Subcutaneous adipose tissue (tissue), 4 donors: Measurements from ENCODE around the gene MAP2K6. TPM values are rescaled to one million over a fixed set of nuclear protein-coding genes. Genes with fewer than 3 reads are reported as not detected.

Source experiments
- total RNA-seq, 4 donors: library from RNA; depleted of rRNA; stranded (reverse); fragments of >200 nt; gene quantifications; one replicate each; pipeline ENCODE4 v1.1.0, GENCODE V29; 2016
- TF ChIP-seq, protein P1 (sequence below): fragments of 450-650 bp; IDR thresholded peaks from one replicate; pipeline ENCODE4 v1.5.1; 2016; ENCODE audit warnings: low read depth, mild to moderate bottlenecking, control low read depth, antibody characterized with exemption, moderate library complexity

The MAP2K6 gene
- total RNA-seq, 4 donors from 2014 or later: 6.0 to 13.7 (median 9.5) TPM

DNA sequence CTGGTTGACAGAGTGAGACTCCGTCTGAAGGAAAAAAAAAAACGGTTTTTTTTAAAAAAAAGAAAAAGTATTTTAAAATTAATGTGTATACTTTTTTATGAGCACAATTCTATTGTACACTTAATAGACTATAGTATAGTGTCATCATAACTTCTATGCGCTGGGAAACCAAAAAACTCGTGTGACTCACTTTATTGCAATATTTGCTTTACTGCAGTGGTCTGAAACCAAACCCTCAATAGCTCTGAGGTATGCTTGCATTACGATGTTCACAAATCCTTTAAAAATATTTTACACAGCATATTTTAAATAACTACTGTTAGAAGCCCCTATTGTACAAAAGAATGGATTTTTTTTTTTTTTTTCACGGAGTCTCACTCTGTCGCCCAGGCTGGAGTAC, 12.4 kb upstream of the MAP2K6 start:
- TF ChIP-seq, protein P1, sequence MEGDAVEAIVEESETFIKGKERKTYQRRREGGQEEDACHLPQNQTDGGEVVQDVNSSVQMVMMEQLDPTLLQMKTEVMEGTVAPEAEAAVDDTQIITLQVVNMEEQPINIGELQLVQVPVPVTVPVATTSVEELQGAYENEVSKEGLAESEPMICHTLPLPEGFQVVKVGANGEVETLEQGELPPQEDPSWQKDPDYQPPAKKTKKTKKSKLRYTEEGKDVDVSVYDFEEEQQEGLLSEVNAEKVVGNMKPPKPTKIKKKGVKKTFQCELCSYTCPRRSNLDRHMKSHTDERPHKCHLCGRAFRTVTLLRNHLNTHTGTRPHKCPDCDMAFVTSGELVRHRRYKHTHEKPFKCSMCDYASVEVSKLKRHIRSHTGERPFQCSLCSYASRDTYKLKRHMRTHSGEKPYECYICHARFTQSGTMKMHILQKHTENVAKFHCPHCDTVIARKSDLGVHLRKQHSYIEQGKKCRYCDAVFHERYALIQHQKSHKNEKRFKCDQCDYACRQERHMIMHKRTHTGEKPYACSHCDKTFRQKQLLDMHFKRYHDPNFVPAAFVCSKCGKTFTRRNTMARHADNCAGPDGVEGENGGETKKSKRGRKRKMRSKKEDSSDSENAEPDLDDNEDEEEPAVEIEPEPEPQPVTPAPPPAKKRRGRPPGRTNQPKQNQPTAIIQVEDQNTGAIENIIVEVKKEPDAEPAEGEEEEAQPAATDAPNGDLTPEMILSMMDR: no peak

DNA sequence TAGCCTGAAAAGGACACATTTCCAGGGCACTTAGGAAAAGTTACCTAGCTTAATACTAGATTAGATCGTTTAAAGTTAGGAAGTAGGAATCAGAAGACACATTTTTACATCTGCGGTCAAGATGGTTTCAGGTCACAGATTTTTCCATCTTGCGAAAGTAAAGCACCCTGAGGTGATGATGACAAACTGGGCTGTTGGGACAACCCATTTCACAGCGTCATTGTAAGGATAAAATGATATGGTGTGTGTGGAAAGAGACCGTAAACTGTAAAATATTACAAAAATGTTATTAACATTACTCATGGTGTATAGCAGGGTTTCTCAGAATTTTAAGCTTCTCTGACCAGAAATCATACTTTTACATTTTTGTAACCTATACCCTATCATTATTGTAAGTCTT, 10.1 kb upstream of the MAP2K6 start:
- TF ChIP-seq, protein P1: no peak

DNA sequence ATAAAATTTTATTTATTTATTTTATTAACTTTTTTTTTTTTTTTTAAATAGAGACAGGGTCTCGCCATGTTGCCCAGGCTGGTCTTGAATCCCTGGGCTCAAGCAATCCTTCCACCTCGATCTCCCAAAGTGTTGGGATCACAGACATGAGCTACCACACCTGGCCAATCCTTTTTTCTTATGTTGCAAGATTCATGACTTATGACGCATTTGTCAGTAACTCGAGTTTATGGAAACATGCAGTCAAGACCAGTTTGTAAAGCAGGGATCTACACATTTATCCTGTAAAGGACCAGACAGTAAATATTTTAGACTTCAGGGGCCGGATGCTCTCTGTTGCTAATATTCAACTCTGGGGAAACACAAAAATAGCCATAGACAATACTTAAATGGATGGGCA, 9.4 kb upstream of the MAP2K6 start:
- TF ChIP-seq, protein P1: no peak

- TF ChIP-seq, protein P1: no peak
Measured at GRCh38 chr17:69406941-69407340, 7.6 kb upstream of the MAP2K6 start.

GRCh38 chr17:69407759-69408158, 6.7 kb upstream of the MAP2K6 start:
- TF ChIP-seq, protein P1: no peak

DNA sequence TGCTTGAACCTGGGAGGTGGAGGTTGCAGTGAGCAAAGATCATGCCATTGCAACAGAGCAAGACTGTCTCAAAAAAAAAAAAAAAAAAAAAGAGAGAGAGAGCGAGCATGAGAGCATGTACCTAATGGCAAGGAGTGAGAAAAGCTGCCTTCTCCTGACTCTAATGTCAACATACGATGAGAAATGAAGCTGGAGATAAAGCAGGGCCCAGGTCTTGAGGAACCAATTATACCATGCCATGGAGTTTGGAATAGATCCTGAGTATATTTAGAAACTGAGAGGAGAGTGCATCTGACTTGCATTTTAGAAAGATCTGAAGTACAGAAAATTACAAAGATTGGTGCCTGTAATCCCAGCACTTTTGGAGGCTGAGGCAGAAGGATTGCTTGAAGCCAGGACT, 3.8 kb upstream of the MAP2K6 start:
- TF ChIP-seq, protein P1: no peak

DNA sequence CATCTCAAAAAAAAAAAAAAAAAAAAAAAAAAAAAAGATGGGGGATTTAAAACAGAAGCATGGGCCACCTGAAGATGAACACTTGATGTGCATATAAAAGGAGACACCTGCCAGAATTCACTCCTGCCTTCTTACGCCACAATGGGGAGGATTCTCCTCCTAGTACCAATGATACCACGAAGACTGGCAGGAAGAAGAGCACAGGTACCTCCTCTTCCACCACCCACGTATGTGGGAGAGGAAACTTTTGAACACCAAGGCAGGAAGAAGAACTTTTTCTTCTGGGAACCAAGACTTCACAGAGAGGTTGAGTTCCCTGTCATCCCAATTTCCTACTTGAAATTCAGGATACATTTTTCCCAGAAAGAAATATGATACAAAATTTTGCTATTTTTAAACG, 2.7 kb upstream of the MAP2K6 start:
- TF ChIP-seq, protein P1: no peak
